Neuronal stem cell (in vitro differentiated cells): ENCODE measurements around the gene THRAP3.

Experiments used
- DNase-seq: peaks from one replicate; pipeline ENCODE4 v3.0.0-alpha.2; 2013; ENCODE audit warnings: low spot score
- H2AFZ ChIP-seq: one replicate; pipeline ENCODE4 v1.6.1; 2013; ENCODE audit warnings: mild to moderate bottlenecking, low read length, inconsistent platforms
- H2AK5ac ChIP-seq: 2 replicates; pipeline ENCODE4 v1.6.1; 2013; ENCODE audit warnings: low read depth, mild to moderate bottlenecking, inconsistent platforms, low read length, moderate library complexity, mixed read lengths
- H2BK120ac ChIP-seq: 2 replicates; pipeline ENCODE4 v1.6.1; 2013; ENCODE audit warnings: low read depth, mild to moderate bottlenecking, inconsistent platforms, low read length, moderate library complexity, mixed read lengths
- H2BK12ac ChIP-seq: one replicate; pipeline ENCODE4 v1.6.1; 2013; ENCODE audit warnings: low read length, inconsistent platforms
- H2BK15ac ChIP-seq: 2 replicates; pipeline ENCODE4 v1.6.1; 2013; ENCODE audit warnings: mild to moderate bottlenecking, low read length, inconsistent platforms, mixed read lengths
- H2BK5ac ChIP-seq: one replicate; pipeline ENCODE4 v1.6.1; 2013; ENCODE audit warnings: inconsistent platforms, mild to moderate bottlenecking, low read length, moderate library complexity
- H3K14ac ChIP-seq: one replicate; pipeline ENCODE4 v1.6.1; 2013; ENCODE audit warnings: low read length, inconsistent platforms
- H3K18ac ChIP-seq: 2 replicates; pipeline ENCODE4 v1.6.1; 2013; ENCODE audit warnings: low read length, inconsistent platforms
- H3K23ac ChIP-seq: 2 replicates; pipeline ENCODE4 v1.6.1; 2013; ENCODE audit warnings: low read depth, mild to moderate bottlenecking, mixed read lengths, low read length, inconsistent platforms; ENCODE audit not compliant: poor library complexity
- H3K27ac ChIP-seq: replicated peaks from 3 replicates; pipeline ENCODE4 v1.5.1; 2013; ENCODE audit warnings: low read length, inconsistent platforms
- H3K27me3 ChIP-seq, 3 experiments: 2 replicates each; pipeline ENCODE4 v1.6.1; 2013; ENCODE audit warnings: low read length in 3 of 3, mild to moderate bottlenecking in 2 of 3, inconsistent platforms in 1 of 3, low read depth in 1 of 3, mixed read lengths in 1 of 3, moderate library complexity in 1 of 3; ENCODE audit not compliant: control insufficient read depth in 3 of 3, insufficient read depth in 3 of 3
- H3K36me3 ChIP-seq, 2 donors: replicated peaks in 1 of 2; 2 replicates each; pipeline ENCODE4 v1.6.1; 2013; ENCODE audit warnings: low read length in 2 of 2; ENCODE audit not compliant: control insufficient read depth in 2 of 2, insufficient read depth in 2 of 2
- H3K4ac ChIP-seq: 2 replicates; pipeline ENCODE4 v1.6.1; 2013; ENCODE audit warnings: inconsistent platforms, mild to moderate bottlenecking, low read length, moderate library complexity
- H3K4me1 ChIP-seq, 2 donors: 1 replicate in 1 of 2; 2 replicates in 1 of 2; pipeline ENCODE4 v1.6.1; 2013; ENCODE audit warnings: low read length in 2 of 2, low read depth in 1 of 2; ENCODE audit not compliant: control insufficient read depth in 2 of 2, insufficient read depth in 1 of 2
- H3K4me2 ChIP-seq: one replicate; pipeline ENCODE4 v1.6.1; 2013; ENCODE audit warnings: mild to moderate bottlenecking, low read length, inconsistent platforms; ENCODE audit not compliant: insufficient read depth, poor library complexity, severe bottlenecking
- H3K4me3 ChIP-seq, 2 donors: 2 replicates each; pipeline ENCODE4 v1.5.1; 2013; ENCODE audit warnings: low read length in 2 of 2, mild to moderate bottlenecking in 2 of 2, inconsistent platforms in 1 of 2, moderate library complexity in 1 of 2
- H3K79me1 ChIP-seq: one replicate; pipeline ENCODE4 v1.6.1; 2013; ENCODE audit warnings: low read depth, mild to moderate bottlenecking, inconsistent platforms, low read length, moderate library complexity
- H3K9ac ChIP-seq: one replicate; pipeline ENCODE4 v1.6.1; 2013; ENCODE audit warnings: mild to moderate bottlenecking, low read depth, low read length, inconsistent platforms; ENCODE audit not compliant: poor library complexity
- H3K9me3 ChIP-seq, 2 donors: replicated peaks in 1 of 2; 2 replicates each; pipeline versions ENCODE3 to v1.6.1; 2013; ENCODE audit warnings: low read length in 2 of 2, mild to moderate bottlenecking in 2 of 2, inconsistent platforms in 1 of 2, low read depth in 1 of 2, mixed read lengths in 1 of 2, moderate library complexity in 1 of 2; ENCODE audit not compliant: control insufficient read depth in 2 of 2, insufficient read depth in 1 of 2
- H4K8ac ChIP-seq: one replicate; pipeline ENCODE4 v1.6.1; 2013; ENCODE audit warnings: low read depth, mild to moderate bottlenecking, inconsistent platforms, low read length, moderate library complexity
- H4K91ac ChIP-seq: one replicate; pipeline ENCODE4 v1.6.1; 2013; ENCODE audit warnings: low read length, low read depth, mild to moderate bottlenecking, inconsistent platforms; ENCODE audit not compliant: poor library complexity
- WGBS, 2 donors: extraction: QIAGEN DNeasy Blood & Tissue Kit; methylation state at CpG; one replicate each; pipeline ENCODE4 v1.1.7; 2013; ENCODE audit warnings: missing lambda C conversion rate in 2 of 2, mixed read lengths in 1 of 2; ENCODE audit not compliant: insufficient read length in 2 of 2, insufficient replicate concordance in 1 of 2; ENCODE audit errors: extremely low coverage in 2 of 2; 5-methylcytosine and 5-hydroxymethylcytosine counted together

THRAP3 gene

DNA sequence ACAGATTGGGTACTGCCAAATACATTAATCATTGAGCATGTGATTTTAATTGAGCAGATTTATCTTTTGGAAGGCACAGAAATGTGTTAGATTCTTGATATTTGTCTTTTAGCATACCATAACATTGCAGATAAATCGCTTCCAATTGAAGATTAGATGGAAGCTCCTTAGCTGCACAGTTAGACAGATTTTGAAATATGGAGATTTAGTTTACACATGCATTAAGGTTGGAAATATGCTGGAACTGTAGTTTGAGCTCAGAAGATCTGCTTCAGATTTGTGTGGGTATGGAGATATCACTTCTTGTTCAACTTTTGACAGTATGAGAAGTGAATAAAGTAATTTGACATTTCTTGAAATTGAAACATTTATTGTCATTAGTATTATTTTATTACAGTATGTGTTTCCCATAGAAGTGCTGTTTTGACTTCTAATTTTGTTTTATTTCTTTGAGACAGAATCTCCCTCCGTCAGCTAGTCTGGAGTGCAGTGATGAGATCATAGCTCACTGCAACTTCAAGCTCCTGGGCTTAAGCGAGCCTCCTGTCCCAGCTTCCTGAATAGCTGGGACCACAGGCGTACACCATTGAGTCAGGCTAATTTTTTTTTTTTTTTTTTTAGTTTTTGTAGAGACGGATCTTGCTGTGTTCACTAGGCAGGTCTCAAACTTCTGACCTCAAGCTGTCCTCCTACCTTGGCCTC, 29.1 kb downstream of the THRAP3 start:
- H3K9me3 ChIP-seq, result no peaks in the 10 kb centered on the region
- H3K14ac ChIP-seq, result no peak overlapping the region
- no peak for DNase-seq
- H2BK15ac ChIP-seq, result no peak overlapping the region
- no peak overlapping the region for H4K91ac ChIP-seq
- no peak overlapping the region for H3K18ac ChIP-seq
- peaks cover 8% of the 10 kb centered on the region for H3K79me1 ChIP-seq
- H3K27me3 ChIP-seq, result no peaks in the 10 kb centered on the region
- no peak overlapping the region for H2AFZ ChIP-seq
- no peak overlapping the region for H2AK5ac ChIP-seq
- no peak overlapping the region for H3K4ac ChIP-seq
- no peak overlapping the region for H4K8ac ChIP-seq
- no peak overlapping the region for H3K4me3 ChIP-seq
- WGBS, 2 donors, result no CpG with 5 or more reads among the region's 5 CpGs
- no peak overlapping the region for H3K27ac ChIP-seq
- no peak overlapping the region for H3K23ac ChIP-seq
- no peak overlapping the region for H2BK12ac ChIP-seq
- H2BK5ac ChIP-seq, result no peak overlapping the region
- H3K36me3 ChIP-seq, result peaks cover 2 to 55% of the 10 kb centered on the region in 2 donors
- H2BK120ac ChIP-seq, result no peak overlapping the region
- no peak overlapping the region for H3K4me2 ChIP-seq
- H3K4me1 ChIP-seq, result no peaks in the 10 kb centered on the region
- no peak overlapping the region for H3K9ac ChIP-seq

DNA sequence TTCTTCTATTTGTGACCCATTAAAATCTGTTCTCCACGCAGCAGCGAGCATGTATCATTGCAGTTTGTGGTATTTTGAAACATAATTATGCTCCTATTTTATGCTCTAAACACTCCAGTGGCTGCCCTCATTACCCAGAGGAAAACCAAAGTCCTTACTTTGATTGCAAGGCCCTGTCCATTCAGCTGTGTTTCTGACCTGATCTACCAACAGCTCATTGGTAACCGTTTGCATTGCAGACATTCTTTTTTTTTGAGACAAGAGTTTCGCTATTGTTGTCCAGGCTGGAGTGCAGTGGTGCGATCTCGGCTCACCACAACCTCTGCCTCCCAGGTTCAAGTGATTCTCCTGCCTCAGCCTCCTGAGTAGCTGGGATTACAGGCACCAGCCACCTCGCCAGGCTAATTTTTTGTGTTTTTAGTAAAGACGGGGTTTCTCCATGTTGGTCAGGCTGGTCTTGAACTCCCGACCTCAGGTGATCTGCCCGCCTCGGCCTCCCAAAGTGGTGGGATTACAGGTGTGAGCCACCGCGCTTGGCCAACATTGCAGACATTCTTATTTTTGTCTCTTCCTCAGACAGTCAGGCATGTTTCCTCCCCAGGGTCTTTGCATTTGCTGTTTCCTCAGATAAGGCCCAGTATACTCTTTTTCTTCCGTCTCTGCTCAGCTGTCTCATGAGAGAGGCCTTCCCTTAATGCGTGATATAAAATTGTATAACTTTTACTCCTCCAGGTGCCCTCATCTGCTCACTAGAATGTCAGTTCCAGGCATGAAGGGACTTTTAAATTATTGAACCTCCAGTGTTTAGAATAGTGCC, 32.5 kb downstream of the THRAP3 start:
- Histone ChIP-seq H3K14ac (no peak overlapping the region), H3K23ac (no peak overlapping the region), H3K9ac (no peak overlapping the region), H2AK5ac (no peak overlapping the region), H2BK120ac (no peak overlapping the region), H2BK5ac (no peak overlapping the region), H2BK15ac (no peak overlapping the region), H4K8ac (no peak overlapping the region), H2BK12ac (no peak overlapping the region), H3K4me1 (no peaks in the 10 kb centered on the region), H2AFZ (no peak overlapping the region), H3K9me3 (no peaks in the 10 kb centered on the region), H3K79me1 (peaks cover 6% of the 10 kb centered on the region), H3K18ac (no peak overlapping the region), H3K4me2 (no peak overlapping the region), H3K36me3 (peaks cover 4 to 66% of the 10 kb centered on the region in 2 donors), H4K91ac (no peak overlapping the region), H3K27ac (no peak overlapping the region), H3K4ac (no peak overlapping the region), H3K27me3 (no peaks in the 10 kb centered on the region), H3K4me3 (no peak overlapping the region)
- no CpG with 5 or more reads among the region's 15 CpGs for WGBS, 2 donors
- no peak for DNase-seq

DNA sequence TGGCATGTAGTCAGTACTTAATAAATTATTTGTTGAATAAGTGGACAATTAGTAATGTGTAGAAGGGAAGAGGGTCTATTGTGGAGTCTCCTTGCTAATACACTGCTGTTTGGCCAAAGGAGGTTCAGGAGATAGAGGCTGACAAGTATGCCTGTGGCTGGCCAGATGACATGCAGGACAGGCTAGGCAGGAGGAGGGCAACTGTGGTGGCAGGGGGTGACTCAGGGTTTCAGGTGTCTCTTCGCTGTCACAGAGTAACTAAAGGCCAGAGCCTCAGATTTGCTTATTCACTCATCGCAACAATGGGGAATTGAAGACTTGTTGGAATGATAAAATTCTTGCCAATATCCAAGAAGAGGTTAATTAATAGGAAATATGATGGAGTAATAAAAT, 33.1 kb downstream of the THRAP3 start:
- Histone ChIP-seq H2BK15ac (no peak overlapping the region), H3K4me2 (no peak overlapping the region), H2BK120ac (no peak overlapping the region), H3K9ac (no peak overlapping the region), H3K9me3 (no peaks in the 10 kb centered on the region), H2AFZ (no peak overlapping the region), H3K4me3 (no peak overlapping the region), H3K27ac (no peak overlapping the region), H4K8ac (no peak overlapping the region), H3K14ac (no peak overlapping the region), H3K4ac (no peak overlapping the region), H3K18ac (no peak overlapping the region), H2BK12ac (no peak overlapping the region), H2AK5ac (no peak overlapping the region), H3K36me3 (peaks cover 4 to 72% of the 10 kb centered on the region in 2 donors), H3K27me3 (no peaks in the 10 kb centered on the region), H4K91ac (no peak overlapping the region), H2BK5ac (no peak overlapping the region), H3K23ac (no peak overlapping the region), H3K79me1 (peaks cover 6% of the 10 kb centered on the region), H3K4me1 (no peaks in the 10 kb centered on the region)
- no CpG with 5 or more reads among the region's 2 CpGs for WGBS, 2 donors
- no peak for DNase-seq

- H2BK120ac ChIP-seq, result no peak overlapping the region
- H3K18ac ChIP-seq, result no peak overlapping the region
- no peak overlapping the region for H3K4me3 ChIP-seq
- H3K27ac ChIP-seq, result no peak overlapping the region
- H3K27me3 ChIP-seq, result no peaks in the 10 kb centered on the region
- no peak overlapping the region for H3K4ac ChIP-seq
- WGBS, 2 donors, result no CpG with 5 or more reads among the region's 1 CpG
- no peaks in the 10 kb centered on the region for H3K9me3 ChIP-seq
- no peak overlapping the region for H2BK15ac ChIP-seq
- no peak overlapping the region for H3K14ac ChIP-seq
- DNase-seq, result no peak
- H2BK5ac ChIP-seq, result no peak overlapping the region
- H2AFZ ChIP-seq, result no peak overlapping the region
- no peak overlapping the region for H2BK12ac ChIP-seq
- H3K36me3 ChIP-seq, result peaks cover 4 to 81% of the 10 kb centered on the region in 2 donors
- no peaks in the 10 kb centered on the region for H3K4me1 ChIP-seq
- no peak overlapping the region for H3K23ac ChIP-seq
- H3K4me2 ChIP-seq, result no peak overlapping the region
- H4K91ac ChIP-seq, result no peak overlapping the region
- H3K9ac ChIP-seq, result no peak overlapping the region
- no peak overlapping the region for H2AK5ac ChIP-seq
- H4K8ac ChIP-seq, result no peak overlapping the region
- peaks cover 4% of the 10 kb centered on the region for H3K79me1 ChIP-seq
These were observed 34.7 kb downstream of the THRAP3 start for GRCh38 chr1:36258960-36259344.
